ENCODE results near the gene FAM107B. TPM values are rescaled to one million over a fixed set of nuclear protein-coding genes. Genes with fewer than 3 reads are reported as not detected.

FAM107B gene
- total RNA-seq, 1 donor from 2014 or later: 50.9 TPM

- DNase-seq (ENCODE audit: extremely low spot score, unreplicated experiment): no peak
- no peaks in the 10 kb centered on the region for H3K9me3 Mint-ChIP-seq
- H3K4me1 Mint-ChIP-seq (ENCODE audit: unreplicated experiment): peaks cover 37% of the 10 kb centered on the region
- H3K27ac Mint-ChIP-seq: no peak overlapping the region
- H3K4me3 Mint-ChIP-seq: no peak overlapping the region
- peak; percentile 77 for TF ChIP-seq CTCF (conservative IDR thresholded peaks at IDR 0.05)
- no peaks in the 10 kb centered on the region for H3K27me3 Mint-ChIP-seq
- peaks cover 26% of the 10 kb centered on the region for H3K36me3 Mint-ChIP-seq
Measured at GRCh38 chr10:14536241-14537213, 238.2 kb downstream of the FAM107B start.

- no peaks in the 10 kb centered on the region for H3K27me3 Mint-ChIP-seq
- no peak overlapping the region for H3K27ac Mint-ChIP-seq
- H3K36me3 Mint-ChIP-seq: peaks cover 17% of the 10 kb centered on the region
- peaks cover 28% of the 10 kb centered on the region for H3K4me1 Mint-ChIP-seq (ENCODE audit: unreplicated experiment)
- H3K9me3 Mint-ChIP-seq: no peaks in the 10 kb centered on the region
- DNase-seq (ENCODE audit: extremely low spot score, unreplicated experiment): no peak
- no peak for TF ChIP-seq CTCF (conservative IDR thresholded peaks at IDR 0.05)
- no peak overlapping the region for H3K4me3 Mint-ChIP-seq
Measured at GRCh38 chr10:14535457-14536130, 239.1 kb downstream of the FAM107B start.

- DNase-seq (ENCODE audit: extremely low spot score, unreplicated experiment): no peak
- Mint-ChIP-seq H3K36me3 (peaks cover 13% of the 10 kb centered on the region), H3K4me1 (ENCODE audit: unreplicated experiment) (peaks cover 25% of the 10 kb centered on the region), H3K9me3 (no peaks in the 10 kb centered on the region), H3K27me3 (no peaks in the 10 kb centered on the region), H3K27ac (no peak overlapping the region), H3K4me3 (no peak overlapping the region)
- TF ChIP-seq CTCF (conservative IDR thresholded peaks at IDR 0.05): no peak
Measured at GRCh38 chr10:14534152-14534551, 240.5 kb downstream of the FAM107B start.

GRCh38 chr10:14533295-14533694 is 241.4 kb downstream of the FAM107B start:
- H3K9me3 Mint-ChIP-seq: no peaks in the 10 kb centered on the region
- H3K27ac Mint-ChIP-seq: peak overlapping the region; percentile 79
- peaks cover 25% of the 10 kb centered on the region for H3K4me1 Mint-ChIP-seq (ENCODE audit: unreplicated experiment)
- H3K4me3 Mint-ChIP-seq: peak overlapping the region; percentile 40
- no peak for TF ChIP-seq CTCF (conservative IDR thresholded peaks at IDR 0.05)
- H3K27me3 Mint-ChIP-seq: no peaks in the 10 kb centered on the region
- peaks cover 16% of the 10 kb centered on the region for H3K36me3 Mint-ChIP-seq
- DNase-seq (ENCODE audit: extremely low spot score, unreplicated experiment): no peak

GRCh38 chr10:14532473-14533251 is 242.0 kb downstream of the FAM107B start:
- no peak for TF ChIP-seq CTCF (conservative IDR thresholded peaks at IDR 0.05)
- no peaks in the 10 kb centered on the region for H3K9me3 Mint-ChIP-seq
- peaks cover 25% of the 10 kb centered on the region for H3K4me1 Mint-ChIP-seq (ENCODE audit: unreplicated experiment)
- no peak for DNase-seq (ENCODE audit: extremely low spot score, unreplicated experiment)
- peaks cover 16% of the 10 kb centered on the region for H3K36me3 Mint-ChIP-seq
- H3K27me3 Mint-ChIP-seq: no peaks in the 10 kb centered on the region
- H3K27ac Mint-ChIP-seq: peak overlapping the region; percentile 79
- H3K4me3 Mint-ChIP-seq: peak overlapping the region; percentile 40

Data from type B pancreatic cell (in vitro differentiated cells).